IMR-90 (cell line): ENCODE measurements around the gene ULBP1.

Experiments
- CEBPB ChIP-seq: IDR thresholded peaks from 2 replicates; pipeline ENCODE4 v1.6.1; 2012; ENCODE audit warnings: low read depth, low read length, improper control_type of control experiment
- ELK1 ChIP-seq: fragments of 150-350 bp; IDR thresholded peaks from 2 replicates; pipeline ENCODE4 v1.6.1; 2016; ENCODE audit warnings: low read depth, mild to moderate bottlenecking, low read length, moderate library complexity, borderline replicate concordance
- MXI1 ChIP-seq: IDR thresholded peaks from 2 replicates; pipeline ENCODE4 v1.6.1; 2012; ENCODE audit warnings: low read depth, mild to moderate bottlenecking, low read length, moderate library complexity, borderline replicate concordance
- NFE2L2 ChIP-seq: fragments of 150-350 bp; IDR thresholded peaks from 2 replicates; pipeline ENCODE4 v1.6.1; 2016; ENCODE audit warnings: low read depth, mild to moderate bottlenecking, low read length
- POLR2A ChIP-seq: IDR thresholded peaks from 2 replicates; pipeline ENCODE4 v1.6.1; 2012; ENCODE audit warnings: mild to moderate bottlenecking, low read depth, low read length
- RAD21 ChIP-seq: IDR thresholded peaks from 2 replicates; pipeline ENCODE4 v1.6.1; 2012; ENCODE audit warnings: low read length, improper control_type of control experiment
- RFX5 ChIP-seq: IDR thresholded peaks from 2 replicates; pipeline ENCODE4 v1.8.0; 2012; ENCODE audit warnings: low read depth, mild to moderate bottlenecking, low read length, moderate library complexity
- USF2 ChIP-seq: fragments of 150-350 bp; IDR thresholded peaks from 2 replicates; pipeline ENCODE4 v1.6.1; 2017; ENCODE audit warnings: mild to moderate bottlenecking, antibody characterized with exemption, low read length, low read depth
- TF ChIP-seq, protein P1 (sequence below): conservative IDR thresholded peaks from 2 replicates; pipeline ENCODE4 v1.5.1; 2012; ENCODE audit warnings: mild to moderate bottlenecking, low read depth, low read length, improper control_type of control experiment

DNA sequence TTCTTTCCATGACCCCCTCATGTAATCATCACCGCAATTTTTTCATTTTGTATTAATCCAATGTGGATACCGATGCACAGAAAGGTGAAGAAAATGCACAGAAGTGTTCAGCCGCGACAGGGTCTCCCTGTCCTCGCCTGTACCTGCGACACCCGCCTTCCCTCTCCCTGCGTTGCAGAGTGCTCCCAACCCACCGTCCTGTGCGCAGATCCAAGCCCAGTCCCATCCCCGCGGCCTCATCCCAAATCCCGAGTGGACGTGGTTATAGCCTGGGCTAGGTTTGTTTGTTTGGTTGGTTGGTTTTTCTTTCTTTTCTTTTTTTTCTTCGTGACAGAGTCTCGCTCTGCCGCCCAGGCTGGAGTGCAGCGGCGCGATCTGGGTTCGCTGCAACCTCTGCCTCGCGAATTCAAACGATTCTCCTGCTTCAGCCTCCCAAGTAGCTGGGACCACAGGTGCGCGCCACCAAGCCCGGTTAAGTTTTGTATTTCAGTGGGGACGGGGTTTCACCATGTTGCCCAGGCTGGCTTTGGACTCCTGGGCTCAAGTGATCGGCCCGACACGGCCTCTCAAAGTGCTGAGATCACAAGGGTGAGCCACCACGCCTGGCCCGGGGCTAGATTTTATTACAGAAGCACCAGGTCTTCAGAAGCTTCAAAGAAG is 40.3 kb upstream of the ULBP1 start:
- TF ChIP-seq, protein P1, sequence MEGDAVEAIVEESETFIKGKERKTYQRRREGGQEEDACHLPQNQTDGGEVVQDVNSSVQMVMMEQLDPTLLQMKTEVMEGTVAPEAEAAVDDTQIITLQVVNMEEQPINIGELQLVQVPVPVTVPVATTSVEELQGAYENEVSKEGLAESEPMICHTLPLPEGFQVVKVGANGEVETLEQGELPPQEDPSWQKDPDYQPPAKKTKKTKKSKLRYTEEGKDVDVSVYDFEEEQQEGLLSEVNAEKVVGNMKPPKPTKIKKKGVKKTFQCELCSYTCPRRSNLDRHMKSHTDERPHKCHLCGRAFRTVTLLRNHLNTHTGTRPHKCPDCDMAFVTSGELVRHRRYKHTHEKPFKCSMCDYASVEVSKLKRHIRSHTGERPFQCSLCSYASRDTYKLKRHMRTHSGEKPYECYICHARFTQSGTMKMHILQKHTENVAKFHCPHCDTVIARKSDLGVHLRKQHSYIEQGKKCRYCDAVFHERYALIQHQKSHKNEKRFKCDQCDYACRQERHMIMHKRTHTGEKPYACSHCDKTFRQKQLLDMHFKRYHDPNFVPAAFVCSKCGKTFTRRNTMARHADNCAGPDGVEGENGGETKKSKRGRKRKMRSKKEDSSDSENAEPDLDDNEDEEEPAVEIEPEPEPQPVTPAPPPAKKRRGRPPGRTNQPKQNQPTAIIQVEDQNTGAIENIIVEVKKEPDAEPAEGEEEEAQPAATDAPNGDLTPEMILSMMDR: no peak
- TF ChIP-seq ELK1: no peak
- TF ChIP-seq POLR2A: no peak
- no peak for TF ChIP-seq MXI1
- TF ChIP-seq USF2: no peak
- TF ChIP-seq CEBPB: no peak
- TF ChIP-seq RFX5: no peak
- TF ChIP-seq RAD21: no peak; the same call in 1 of the 2 replicates
- TF ChIP-seq NFE2L2: no peak
